ENCODE results near the gene BAZ2B. TPM values are rescaled to one million over a fixed set of nuclear protein-coding genes. Genes with fewer than 3 reads are reported as not detected.

The BAZ2B gene, protein sequence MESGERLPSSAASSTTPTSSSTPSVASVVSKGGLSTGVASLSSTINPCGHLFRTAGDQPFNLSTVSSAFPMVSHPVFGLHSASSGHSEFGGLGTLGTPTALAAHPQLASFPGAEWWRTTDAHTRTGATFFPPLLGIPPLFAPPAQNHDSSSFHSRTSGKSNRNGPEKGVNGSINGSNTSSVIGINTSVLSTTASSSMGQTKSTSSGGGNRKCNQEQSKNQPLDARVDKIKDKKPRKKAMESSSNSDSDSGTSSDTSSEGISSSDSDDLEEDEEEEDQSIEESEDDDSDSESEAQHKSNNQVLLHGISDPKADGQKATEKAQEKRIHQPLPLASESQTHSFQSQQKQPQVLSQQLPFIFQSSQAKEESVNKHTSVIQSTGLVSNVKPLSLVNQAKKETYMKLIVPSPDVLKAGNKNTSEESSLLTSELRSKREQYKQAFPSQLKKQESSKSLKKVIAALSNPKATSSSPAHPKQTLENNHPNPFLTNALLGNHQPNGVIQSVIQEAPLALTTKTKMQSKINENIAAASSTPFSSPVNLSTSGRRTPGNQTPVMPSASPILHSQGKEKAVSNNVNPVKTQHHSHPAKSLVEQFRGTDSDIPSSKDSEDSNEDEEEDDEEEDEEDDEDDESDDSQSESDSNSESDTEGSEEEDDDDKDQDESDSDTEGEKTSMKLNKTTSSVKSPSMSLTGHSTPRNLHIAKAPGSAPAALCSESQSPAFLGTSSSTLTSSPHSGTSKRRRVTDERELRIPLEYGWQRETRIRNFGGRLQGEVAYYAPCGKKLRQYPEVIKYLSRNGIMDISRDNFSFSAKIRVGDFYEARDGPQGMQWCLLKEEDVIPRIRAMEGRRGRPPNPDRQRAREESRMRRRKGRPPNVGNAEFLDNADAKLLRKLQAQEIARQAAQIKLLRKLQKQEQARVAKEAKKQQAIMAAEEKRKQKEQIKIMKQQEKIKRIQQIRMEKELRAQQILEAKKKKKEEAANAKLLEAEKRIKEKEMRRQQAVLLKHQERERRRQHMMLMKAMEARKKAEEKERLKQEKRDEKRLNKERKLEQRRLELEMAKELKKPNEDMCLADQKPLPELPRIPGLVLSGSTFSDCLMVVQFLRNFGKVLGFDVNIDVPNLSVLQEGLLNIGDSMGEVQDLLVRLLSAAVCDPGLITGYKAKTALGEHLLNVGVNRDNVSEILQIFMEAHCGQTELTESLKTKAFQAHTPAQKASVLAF (N-terminal part only)
- 10 to 100 TPM in 4 of 5 experiments, 1 to 10 TPM in 1; 9.9 to 57.4 (median 21.6) TPM for total RNA-seq
- polyA plus RNA-seq = 10 to 100 TPM; 10.4 to 12.6 TPM
- total RNA-seq = 48.5 reads per million, percentile 70 among the genes with 10 or more reads in this experiment

DNA sequence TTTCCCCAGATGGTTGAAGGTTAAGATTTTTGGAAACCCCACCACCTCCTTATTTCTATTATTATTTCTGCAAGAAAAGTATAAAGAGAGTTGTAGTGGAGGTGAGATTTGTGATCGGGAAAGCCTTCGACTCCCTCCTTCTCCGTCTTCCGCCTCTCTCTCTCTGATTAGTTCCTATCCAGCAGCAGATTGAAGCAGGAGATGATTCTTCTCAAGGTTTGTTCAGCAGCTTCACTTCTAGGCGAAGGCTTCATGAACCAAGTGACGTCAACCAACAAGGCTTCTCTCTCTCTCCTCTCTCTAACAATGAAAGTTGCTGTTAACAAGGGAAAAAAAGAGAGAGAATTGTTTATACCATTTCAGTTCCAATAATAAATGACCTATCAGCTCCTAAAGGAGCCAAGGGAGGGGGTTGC, at the start of gene BAZ2B:
TSS of gene BAZ2B (minus strand) at position 263 of the 416 bp plus-strand sequence. CDS start 137,829 bp downstream, outside the sequence.
- CTCF ChIA-PET = no interaction called here
- ATAC-seq (peak; percentile 44), DNase-seq (peak in 6 of 9 donors; percentile 2 to 11 (median 5))
- Mint-ChIP-seq H3K27me3 (peaks cover 17 to 49% (median 41%) of the 10 kb centered on the region in 5 donors), H3K4me1 (peaks cover 10 to 18% (median 15%) of the 10 kb centered on the region in 7 donors), H3K9me3 (no peaks in the 10 kb centered on the region), H3K4me3 (peak within 1 kb of the TSS; percentile 81 to 99 (median 89)), H3K36me3 (peaks cover 0 to 6% (median 2%) of the 10 kb centered on the region in 5 donors), H3K27ac (peak within 1 kb of the TSS in 6 of 9 donors; percentile 3 to 90 (median 68))
- intact Hi-C loops (cut with micrococcal nuclease) = loop anchor here (2.0 to 10.0 kb wide), 3 partner anchors 97 to 289 kb away; partner anchors contain the start of genes CD302 (in 1 of the 2), LY75 (in 1 of the 2) and MARCHF7 (in 1 of the 2)
- H3K27ac ChIP-seq (ENCODE audit: low read depth, low read length) = peak within 1 kb of the TSS; percentile 30
- POLR2A ChIA-PET = no interaction called here
- H3K4me3 ChIP-seq (ENCODE audit: low read length) = peak within 1 kb of the TSS; percentile 58
- H3K4me1 ChIP-seq (ENCODE audit: control insufficient read depth in 2 of 2, insufficient read depth in 2 of 2, low read length in 2 of 2) = peaks cover 4 to 5% of the 10 kb centered on the region in 2 donors
- H3K27me3 ChIP-seq (ENCODE audit: control insufficient read depth in 2 of 2, insufficient read depth in 2 of 2, low read length in 2 of 2) = peaks cover 3% of the 10 kb centered on the region in 2 donors
- no peaks in the 10 kb centered on the region for H3K36me3 ChIP-seq (ENCODE audit: control insufficient read depth in 2 of 3, insufficient read depth in 3 of 3, low read length in 3 of 3)
- no peaks in the 10 kb centered on the region for H3K9me3 ChIP-seq (ENCODE audit: control insufficient read depth in 2 of 3, low read length in 3 of 3)

DNA sequence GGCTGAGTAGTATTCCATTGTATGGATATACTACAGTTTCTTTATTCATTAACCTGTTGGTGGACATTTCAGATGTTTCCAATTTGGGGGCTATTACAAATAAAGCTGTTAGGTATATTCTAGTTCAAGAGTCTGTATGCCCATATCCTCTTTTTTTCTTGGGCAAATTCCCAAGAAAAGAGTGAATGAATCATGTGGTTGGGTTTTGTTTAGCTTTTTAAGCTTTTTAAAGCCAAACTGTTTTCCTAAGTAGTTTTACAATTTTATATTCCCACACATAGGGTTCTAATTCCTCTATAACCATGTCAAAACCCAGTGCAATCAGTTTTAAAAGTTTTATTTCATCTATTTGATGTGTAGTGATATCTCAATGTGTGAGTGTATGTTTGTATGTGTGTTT, 44.9 kb upstream of the BAZ2B start:
- CTCF ChIA-PET = no interaction called here
- H3K27ac Mint-ChIP-seq = no peak overlapping the region
- peaks cover 2 to 27% (median 15%) of the 10 kb centered on the region in 11 donors for H3K9me3 Mint-ChIP-seq

DNA sequence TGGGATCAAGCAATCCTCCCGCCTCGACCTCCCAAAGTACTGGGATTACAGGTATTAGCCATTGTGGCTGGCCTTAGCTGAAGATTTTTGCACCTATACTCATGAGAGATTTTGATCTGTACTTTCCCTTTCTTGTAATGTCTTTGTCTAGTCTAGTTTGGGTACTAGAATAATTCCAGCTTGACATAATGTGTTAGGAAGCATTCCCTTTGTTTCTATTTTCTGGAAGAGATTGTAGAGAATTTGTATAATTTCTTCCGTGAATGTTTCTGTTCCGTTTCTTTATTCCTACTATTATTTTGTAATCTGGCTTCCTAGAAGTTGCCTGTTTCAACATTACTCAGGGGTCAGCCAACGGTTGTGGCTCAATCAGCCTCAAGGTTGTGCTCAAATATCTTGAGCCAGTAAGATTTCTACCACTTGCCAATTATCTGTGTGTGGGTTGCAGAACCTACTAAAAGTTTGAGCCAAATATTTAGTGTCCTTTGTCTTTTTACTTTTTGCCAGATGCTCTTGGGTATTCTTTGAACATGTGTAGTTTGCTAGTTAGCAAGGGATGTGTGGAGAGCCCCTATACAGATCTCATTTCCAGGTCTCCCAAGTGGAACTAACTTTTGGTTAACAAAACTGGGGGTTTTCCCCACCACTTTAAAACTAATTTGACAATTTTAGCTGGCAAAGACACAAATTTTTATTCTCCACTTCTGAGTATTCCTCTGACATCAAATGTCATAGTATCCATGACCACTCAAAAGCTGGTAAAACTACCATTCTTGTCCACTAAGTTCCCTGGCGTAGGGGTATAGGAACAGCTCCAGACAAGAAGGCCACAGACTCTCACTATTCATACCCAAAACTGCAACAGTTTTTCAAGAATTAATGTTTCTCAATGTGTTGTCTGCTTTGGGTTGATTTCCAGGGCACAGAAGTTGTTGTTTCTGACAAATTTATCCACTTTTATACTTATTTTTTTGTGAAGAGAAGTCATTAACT, 42.8 kb upstream of the BAZ2B start:
- DNase-seq = no peak
- Mint-ChIP-seq H3K36me3 (peaks cover 0 to 33% (median 21%) of the 10 kb centered on the region in 5 donors), H3K27me3 (no peaks in the 10 kb centered on the region), H3K27ac (no peak overlapping the region), H3K9me3 (peaks cover 4 to 46% (median 24%) of the 10 kb centered on the region in 11 donors), H3K4me3 (no peak overlapping the region), H3K4me1 (no peaks in the 10 kb centered on the region)
- no peak for ATAC-seq
- Histone ChIP-seq H3K4me1 (ENCODE audit: control insufficient read depth in 2 of 2, insufficient read depth in 2 of 2, low read length in 2 of 2) (no peaks in the 10 kb centered on the region), H3K36me3 (ENCODE audit: control insufficient read depth in 2 of 3, insufficient read depth in 3 of 3, low read length in 3 of 3) (no peaks in the 10 kb centered on the region), H3K9me3 (ENCODE audit: control insufficient read depth in 2 of 3, low read length in 3 of 3) (no peaks in the 10 kb centered on the region), H3K27me3 (ENCODE audit: control insufficient read depth in 2 of 2, insufficient read depth in 2 of 2, low read length in 2 of 2) (no peaks in the 10 kb centered on the region), H3K27ac (ENCODE audit: low read depth, low read length) (no peak overlapping the region), H3K4me3 (ENCODE audit: low read length) (no peak overlapping the region)
- CTCF ChIA-PET = no interaction called here
- POLR2A ChIA-PET = no interaction called here
- intact Hi-C loops (cut with micrococcal nuclease) = no loop called here

More for the DNA sequence above, 44.9 kb upstream of the BAZ2B start:
- Mint-ChIP-seq H3K36me3 (peaks cover 2 to 22% (median 8%) of the 10 kb centered on the region in 5 donors), H3K4me3 (no peak overlapping the region), H3K27me3 (no peaks in the 10 kb centered on the region), H3K4me1 (no peaks in the 10 kb centered on the region)
- H3K4me1 ChIP-seq (ENCODE audit: control insufficient read depth in 2 of 2, insufficient read depth in 2 of 2, low read length in 2 of 2) = no peaks in the 10 kb centered on the region
- no peaks in the 10 kb centered on the region for H3K27me3 ChIP-seq (ENCODE audit: control insufficient read depth in 2 of 2, insufficient read depth in 2 of 2, low read length in 2 of 2)
- no peaks in the 10 kb centered on the region for H3K36me3 ChIP-seq (ENCODE audit: control insufficient read depth in 2 of 3, insufficient read depth in 3 of 3, low read length in 3 of 3)
- H3K27ac ChIP-seq (ENCODE audit: low read depth, low read length) = no peak overlapping the region
- POLR2A ChIA-PET = no interaction called here
- intact Hi-C loops (cut with micrococcal nuclease) = no loop called here
- no peak overlapping the region for H3K4me3 ChIP-seq (ENCODE audit: low read length)
- no peaks in the 10 kb centered on the region for H3K9me3 ChIP-seq (ENCODE audit: control insufficient read depth in 2 of 3, low read length in 3 of 3)
- no peak for DNase-seq
- ATAC-seq = no peak

DNA sequence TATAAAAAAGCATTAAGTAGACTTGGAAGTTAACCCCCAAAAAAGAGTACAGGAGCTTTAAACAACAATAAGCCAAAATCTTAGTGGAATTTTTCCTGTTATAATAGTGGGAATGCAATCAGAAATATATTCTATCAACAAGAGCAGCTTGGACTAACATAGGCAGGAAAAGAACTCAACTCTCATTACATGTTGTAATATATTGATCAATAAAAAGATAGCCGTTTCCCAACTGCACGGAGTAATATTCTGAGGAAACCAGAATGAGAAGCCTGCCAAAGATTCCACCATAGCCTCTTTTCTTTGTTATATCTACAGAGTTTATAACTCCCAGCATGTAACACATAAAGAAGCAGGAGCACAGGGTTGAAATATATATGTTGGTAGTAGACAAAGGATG, 37.6 kb upstream of the BAZ2B start:
- H3K36me3 ChIP-seq (ENCODE audit: control insufficient read depth in 2 of 3, insufficient read depth in 3 of 3, low read length in 3 of 3) = no peaks in the 10 kb centered on the region
- no peak overlapping the region for H3K27ac ChIP-seq (ENCODE audit: low read depth, low read length)
- Mint-ChIP-seq H3K27ac (no peak overlapping the region), H3K27me3 (no peaks in the 10 kb centered on the region), H3K4me1 (no peaks in the 10 kb centered on the region), H3K9me3 (peaks cover 4 to 47% (median 24%) of the 10 kb centered on the region in 11 donors), H3K4me3 (no peak overlapping the region), H3K36me3 (peaks cover 0 to 28% (median 16%) of the 10 kb centered on the region in 5 donors)
- no peak overlapping the region for H3K4me3 ChIP-seq (ENCODE audit: low read length)
- intact Hi-C loops (cut with micrococcal nuclease) = no loop called here
- POLR2A ChIA-PET = no interaction called here
- H3K27me3 ChIP-seq (ENCODE audit: control insufficient read depth in 2 of 2, insufficient read depth in 2 of 2, low read length in 2 of 2) = no peaks in the 10 kb centered on the region
- H3K4me1 ChIP-seq (ENCODE audit: control insufficient read depth in 2 of 2, insufficient read depth in 2 of 2, low read length in 2 of 2) = no peaks in the 10 kb centered on the region
- ATAC-seq (no peak), DNase-seq (no peak)
- CTCF ChIA-PET = no interaction called here
- no peaks in the 10 kb centered on the region for H3K9me3 ChIP-seq (ENCODE audit: control insufficient read depth in 2 of 3, low read length in 3 of 3)

DNA sequence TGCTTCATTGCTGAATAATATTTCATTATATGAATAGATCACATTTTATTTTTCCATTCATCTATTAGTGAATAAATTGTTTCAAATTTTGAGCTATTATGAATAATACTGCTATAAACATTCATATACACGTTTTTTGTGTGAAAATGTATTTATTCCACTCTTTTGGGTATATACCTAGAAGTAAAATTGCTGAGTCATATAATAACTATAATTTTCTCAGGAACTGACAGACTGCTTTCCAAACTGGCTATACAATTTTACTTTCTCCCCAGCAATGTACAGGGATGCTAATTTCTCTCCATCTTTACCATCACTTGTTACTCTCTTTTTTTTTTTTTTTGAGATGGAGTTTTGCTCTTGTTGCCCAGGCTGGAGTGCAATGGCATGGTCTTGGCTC, 35.5 kb upstream of the BAZ2B start:
- no peak overlapping the region for H3K27ac Mint-ChIP-seq
- H3K4me1 Mint-ChIP-seq = no peaks in the 10 kb centered on the region
- CTCF ChIA-PET = no interaction called here
- H3K4me3 ChIP-seq (ENCODE audit: low read length) = no peak overlapping the region
- no peak overlapping the region for H3K4me3 Mint-ChIP-seq
- no peaks in the 10 kb centered on the region for H3K27me3 ChIP-seq (ENCODE audit: control insufficient read depth in 2 of 2, insufficient read depth in 2 of 2, low read length in 2 of 2)
- ATAC-seq (no peak), DNase-seq (no peak)
- no peaks in the 10 kb centered on the region for H3K9me3 ChIP-seq (ENCODE audit: control insufficient read depth in 2 of 3, low read length in 3 of 3)
- H3K27me3 Mint-ChIP-seq = no peaks in the 10 kb centered on the region
- H3K4me1 ChIP-seq (ENCODE audit: control insufficient read depth in 2 of 2, insufficient read depth in 2 of 2, low read length in 2 of 2) = no peaks in the 10 kb centered on the region
- H3K27ac ChIP-seq (ENCODE audit: low read depth, low read length) = no peak overlapping the region
- POLR2A ChIA-PET = no interaction called here
- H3K36me3 Mint-ChIP-seq = peaks cover 0 to 27% (median 13%) of the 10 kb centered on the region in 5 donors
- intact Hi-C loops (cut with micrococcal nuclease) = no loop called here
- H3K9me3 Mint-ChIP-seq = peaks cover 3 to 32% (median 15%) of the 10 kb centered on the region in 11 donors
- H3K36me3 ChIP-seq (ENCODE audit: control insufficient read depth in 2 of 3, insufficient read depth in 3 of 3, low read length in 3 of 3) = no peaks in the 10 kb centered on the region

Measured in naive thymus-derived CD4-positive, alpha-beta T cell (primary cell).